ENCODE data around the gene LGR6. TPM values are rescaled to one million over a fixed set of nuclear protein-coding genes. Genes with fewer than 3 reads are reported as not detected.

LGR6 gene
- total RNA-seq, 1 experiment from 2014 or later: 1.0 TPM

DNA sequence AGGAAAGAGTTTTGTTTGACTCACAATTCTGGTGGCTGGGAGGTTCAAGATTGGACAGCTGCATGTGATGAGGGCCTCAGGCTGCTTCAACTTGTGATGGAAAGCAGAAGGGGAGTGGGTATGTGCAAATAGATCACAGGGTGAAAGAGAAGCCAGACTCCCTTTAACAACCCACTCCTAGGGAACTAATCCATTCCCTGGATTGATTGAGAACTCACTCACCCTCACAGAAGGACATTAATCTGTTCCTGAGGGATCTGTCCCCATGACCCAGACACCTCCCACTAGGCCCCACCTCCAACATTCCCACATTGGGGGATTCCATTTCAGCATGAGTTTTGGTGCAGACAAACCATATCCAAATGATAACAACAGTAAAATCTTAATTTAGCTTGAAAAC is 122.6 kb downstream of the LGR6 start:
- Mint-ChIP-seq H3K4me1 (peaks cover 7% of the 10 kb centered on the region in 2 experiments), H3K9me3 (no peaks in the 10 kb centered on the region), H3K4me3 (no peak overlapping the region), H3K36me3 (ENCODE audit: insufficient read depth in 1 of 3, low read depth in 3 of 3) (no peaks in the 10 kb centered on the region), H3K27ac (no peak overlapping the region; a peak in 1 of 7 replicates), H3K27me3 (ENCODE audit: low read depth) (peaks cover 2% of the 10 kb centered on the region; the same call in 1 of the 2 replicates)
- H3K9me3 ChIP-seq (ENCODE audit: control insufficient read depth, low read depth, low read length): no peaks in the 10 kb centered on the region
- TF ChIP-seq, protein P1, sequence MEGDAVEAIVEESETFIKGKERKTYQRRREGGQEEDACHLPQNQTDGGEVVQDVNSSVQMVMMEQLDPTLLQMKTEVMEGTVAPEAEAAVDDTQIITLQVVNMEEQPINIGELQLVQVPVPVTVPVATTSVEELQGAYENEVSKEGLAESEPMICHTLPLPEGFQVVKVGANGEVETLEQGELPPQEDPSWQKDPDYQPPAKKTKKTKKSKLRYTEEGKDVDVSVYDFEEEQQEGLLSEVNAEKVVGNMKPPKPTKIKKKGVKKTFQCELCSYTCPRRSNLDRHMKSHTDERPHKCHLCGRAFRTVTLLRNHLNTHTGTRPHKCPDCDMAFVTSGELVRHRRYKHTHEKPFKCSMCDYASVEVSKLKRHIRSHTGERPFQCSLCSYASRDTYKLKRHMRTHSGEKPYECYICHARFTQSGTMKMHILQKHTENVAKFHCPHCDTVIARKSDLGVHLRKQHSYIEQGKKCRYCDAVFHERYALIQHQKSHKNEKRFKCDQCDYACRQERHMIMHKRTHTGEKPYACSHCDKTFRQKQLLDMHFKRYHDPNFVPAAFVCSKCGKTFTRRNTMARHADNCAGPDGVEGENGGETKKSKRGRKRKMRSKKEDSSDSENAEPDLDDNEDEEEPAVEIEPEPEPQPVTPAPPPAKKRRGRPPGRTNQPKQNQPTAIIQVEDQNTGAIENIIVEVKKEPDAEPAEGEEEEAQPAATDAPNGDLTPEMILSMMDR (conservative IDR thresholded peaks at IDR 0.05): no peak
- H4K20me1 ChIP-seq (ENCODE audit: control insufficient read depth, insufficient read depth, insufficient read length): no peaks in the 10 kb centered on the region
- H2BK15ac ChIP-seq (ENCODE audit: low read depth, low read length): no peak overlapping the region
- no peak overlapping the region for H3K56ac ChIP-seq (ENCODE audit: insufficient read length, low read depth, low read length)
- no peaks in the 10 kb centered on the region for H3K27me3 ChIP-seq (ENCODE audit: insufficient read depth, low read length)
- H2AFZ ChIP-seq (ENCODE audit: low read length): no peak overlapping the region
- no peak overlapping the region for H4K91ac ChIP-seq (ENCODE audit: insufficient read length, low read depth, low read length)
- H3K18ac ChIP-seq (ENCODE audit: insufficient read length, low read depth, low read length): no peak overlapping the region
- H3K9ac ChIP-seq (ENCODE audit: extremely low read depth, insufficient read length, low read length): no peak overlapping the region
- H3K79me2 ChIP-seq (ENCODE audit: insufficient read depth, low read length): no peaks in the 10 kb centered on the region
- no peak overlapping the region for H2AK5ac ChIP-seq (ENCODE audit: insufficient read length, low read length)
- no peaks in the 10 kb centered on the region for H3K23me2 ChIP-seq (ENCODE audit: insufficient read length, low read depth, low read length, poor library complexity, severe bottlenecking)
- no peak overlapping the region for H3K4ac ChIP-seq (ENCODE audit: low read depth, low read length)
- H4K5ac ChIP-seq (ENCODE audit: insufficient read length, low read depth, low read length): no peak overlapping the region
- no peak overlapping the region for H3T11ph ChIP-seq (ENCODE audit: low read length)
- H3K14ac ChIP-seq (ENCODE audit: insufficient read depth, low read length): no peak overlapping the region
- no peak overlapping the region for H3K4me2 ChIP-seq (ENCODE audit: insufficient read depth, insufficient read length, low read length)
- H2BK12ac ChIP-seq (ENCODE audit: insufficient read length, low read depth, low read length): no peak overlapping the region
- no peaks in the 10 kb centered on the region for H3K4me1 ChIP-seq (ENCODE audit: insufficient read depth, low read length)
- no peak overlapping the region for H4K8ac ChIP-seq (replicated peaks; ENCODE audit: insufficient read length, low read depth, low read length)
- H3K79me1 ChIP-seq (ENCODE audit: insufficient read depth, low read depth, low read length, poor library complexity, severe bottlenecking): no peaks in the 10 kb centered on the region
- DNase-seq: no peak
- no peak overlapping the region for H3K23ac ChIP-seq (ENCODE audit: insufficient read length, low read depth, low read length)
- no peak overlapping the region for H2BK5ac ChIP-seq (ENCODE audit: insufficient read length, low read length)
- H2BK120ac ChIP-seq (ENCODE audit: low read depth, low read length, poor library complexity, severe bottlenecking): no peak overlapping the region
- H3K27ac ChIP-seq (ENCODE audit: insufficient read length, low read depth, low read length): no peak overlapping the region
- H2BK20ac ChIP-seq (ENCODE audit: low read depth, low read length, poor library complexity, severe bottlenecking): no peak overlapping the region

All from H9 (cell line).